ENCODE results near the gene COBL.

DNA sequence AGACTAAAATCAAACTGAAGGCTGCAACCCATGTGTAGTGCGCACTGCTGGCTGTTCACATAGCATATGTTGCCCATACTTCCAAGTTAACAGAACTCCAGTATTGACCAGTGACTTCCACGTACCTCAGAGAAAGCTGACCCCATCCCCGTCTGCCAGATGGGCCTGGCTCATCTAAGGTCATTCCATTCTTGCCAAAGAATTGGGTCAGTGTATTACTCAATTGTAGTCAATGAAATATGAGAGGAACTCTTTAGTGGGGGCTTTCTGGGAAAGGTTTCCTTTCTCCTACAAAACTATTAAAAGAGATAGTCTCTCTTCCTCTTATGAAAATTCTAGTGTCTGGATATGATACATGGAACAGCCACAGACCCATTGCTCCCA is 238.6 kb downstream of the COBL start:
- TF ChIP-seq POLR2AphosphoS5 (IDR thresholded peaks at IDR 0.05; ENCODE audit: low read depth, low read length): no peak
- no peak for TF ChIP-seq TAF1 (IDR thresholded peaks at IDR 0.05; ENCODE audit: low read depth, low read length)
- no peak for TF ChIP-seq POLR2A (IDR thresholded peaks at IDR 0.05; ENCODE audit: low read depth, low read length)
- no peak for TF ChIP-seq SPI1 (IDR thresholded peaks at IDR 0.05; ENCODE audit: low read depth, low read length)
